ENCODE data around the gene ABCG2. TPM values are rescaled to one million over a fixed set of nuclear protein-coding genes. Genes with fewer than 3 reads are reported as not detected.

Gene ABCG2
- total and polyA plus RNA-seq, 5 donors from 2014 or later = 0.27 to 0.69 (median 0.48) TPM

DNA sequence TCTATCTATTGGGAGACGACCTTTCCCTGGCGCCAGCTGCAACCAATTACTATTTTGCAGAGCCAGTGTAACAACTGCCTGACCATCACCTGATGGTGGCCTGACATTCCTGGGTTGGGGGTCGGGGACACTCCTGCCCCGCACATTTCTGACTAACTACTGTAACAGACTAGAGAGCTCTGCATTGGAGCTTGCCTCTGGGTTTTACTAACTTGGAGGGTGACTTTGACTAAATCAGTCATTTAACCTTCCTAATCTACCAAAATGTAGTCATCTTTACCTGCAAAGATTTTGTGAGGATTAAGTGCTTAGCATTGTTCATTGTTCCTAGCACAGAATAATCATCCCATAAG is 37.5 kb upstream of the ABCG2 start:
- H3K4me3 Mint-ChIP-seq = no peak overlapping the region
- DNase-seq (no peak), ATAC-seq (ENCODE audit: low read depth in 2 of 2) (no peak)
- H3K4me1 Mint-ChIP-seq = peaks cover 0 to 19% (median 5%) of the 10 kb centered on the region in 4 donors
- Histone ChIP-seq H3K4me1 (ENCODE audit: control insufficient read depth, insufficient read depth, low read length, poor library complexity, severe bottlenecking) (no peaks in the 10 kb centered on the region), H3K27ac (ENCODE audit: insufficient read depth, low read length, poor library complexity, severe bottlenecking) (no peak overlapping the region), H3K4me3 (ENCODE audit: low read depth, low read length) (no peak overlapping the region), H3K36me3 (ENCODE audit: control insufficient read depth, insufficient read depth, low read length) (no peaks in the 10 kb centered on the region), H3K27me3 (ENCODE audit: control insufficient read depth, insufficient read depth, low read length) (no peaks in the 10 kb centered on the region), H3K9me3 (ENCODE audit: control insufficient read depth in 2 of 2, low read length in 2 of 2) (no peaks in the 10 kb centered on the region)
- H3K9me3 Mint-ChIP-seq = no peaks in the 10 kb centered on the region
- H3K27ac Mint-ChIP-seq = peak overlapping the region in 1 of 3 donors; percentile 41
- H3K36me3 Mint-ChIP-seq = no peaks in the 10 kb centered on the region
- H3K27me3 Mint-ChIP-seq = no peaks in the 10 kb centered on the region

GRCh38 chr4:88195328-88196012 is 37.0 kb upstream of the ABCG2 start:
- Histone ChIP-seq H3K27me3 (ENCODE audit: control insufficient read depth, insufficient read depth, low read length) (no peaks in the 10 kb centered on the region), H3K36me3 (ENCODE audit: control insufficient read depth, insufficient read depth, low read length) (no peaks in the 10 kb centered on the region), H3K4me1 (ENCODE audit: control insufficient read depth, insufficient read depth, low read length, poor library complexity, severe bottlenecking) (no peaks in the 10 kb centered on the region), H3K4me3 (ENCODE audit: low read depth, low read length) (no peak overlapping the region), H3K9me3 (ENCODE audit: control insufficient read depth in 2 of 2, low read length in 2 of 2) (no peaks in the 10 kb centered on the region), H3K27ac (ENCODE audit: insufficient read depth, low read length, poor library complexity, severe bottlenecking) (no peak overlapping the region)
- Mint-ChIP-seq H3K27me3 (no peaks in the 10 kb centered on the region), H3K36me3 (no peaks in the 10 kb centered on the region), H3K27ac (peak overlapping the region in 2 of 3 donors; percentile 41 to 66), H3K4me3 (no peak overlapping the region), H3K9me3 (no peaks in the 10 kb centered on the region), H3K4me1 (peaks cover 0 to 19% (median 5%) of the 10 kb centered on the region in 4 donors)
- no peak for DNase-seq
- no peak for ATAC-seq (ENCODE audit: low read depth in 2 of 2)

GRCh38 chr4:88191404-88191803 is 33.0 kb upstream of the ABCG2 start:
- H3K36me3 ChIP-seq (ENCODE audit: control insufficient read depth, insufficient read depth, low read length) = no peaks in the 10 kb centered on the region
- H3K4me3 ChIP-seq (ENCODE audit: low read depth, low read length) = no peak overlapping the region
- no peak overlapping the region for H3K27ac Mint-ChIP-seq
- H3K27me3 ChIP-seq (ENCODE audit: control insufficient read depth, insufficient read depth, low read length) = no peaks in the 10 kb centered on the region
- H3K4me1 Mint-ChIP-seq = peaks cover 7 to 34% (median 12%) of the 10 kb centered on the region in 4 donors
- ATAC-seq (ENCODE audit: low read depth in 2 of 2) (no peak), DNase-seq (no peak)
- peaks cover 5% of the 10 kb centered on the region for H3K27me3 Mint-ChIP-seq
- H3K4me1 ChIP-seq (ENCODE audit: control insufficient read depth, insufficient read depth, low read length, poor library complexity, severe bottlenecking) = no peaks in the 10 kb centered on the region
- H3K9me3 Mint-ChIP-seq = no peaks in the 10 kb centered on the region
- H3K27ac ChIP-seq (ENCODE audit: insufficient read depth, low read length, poor library complexity, severe bottlenecking) = no peak overlapping the region
- H3K4me3 Mint-ChIP-seq = no peak overlapping the region
- no peaks in the 10 kb centered on the region for H3K36me3 Mint-ChIP-seq
- no peaks in the 10 kb centered on the region for H3K9me3 ChIP-seq (ENCODE audit: control insufficient read depth in 2 of 2, low read length in 2 of 2)

DNA sequence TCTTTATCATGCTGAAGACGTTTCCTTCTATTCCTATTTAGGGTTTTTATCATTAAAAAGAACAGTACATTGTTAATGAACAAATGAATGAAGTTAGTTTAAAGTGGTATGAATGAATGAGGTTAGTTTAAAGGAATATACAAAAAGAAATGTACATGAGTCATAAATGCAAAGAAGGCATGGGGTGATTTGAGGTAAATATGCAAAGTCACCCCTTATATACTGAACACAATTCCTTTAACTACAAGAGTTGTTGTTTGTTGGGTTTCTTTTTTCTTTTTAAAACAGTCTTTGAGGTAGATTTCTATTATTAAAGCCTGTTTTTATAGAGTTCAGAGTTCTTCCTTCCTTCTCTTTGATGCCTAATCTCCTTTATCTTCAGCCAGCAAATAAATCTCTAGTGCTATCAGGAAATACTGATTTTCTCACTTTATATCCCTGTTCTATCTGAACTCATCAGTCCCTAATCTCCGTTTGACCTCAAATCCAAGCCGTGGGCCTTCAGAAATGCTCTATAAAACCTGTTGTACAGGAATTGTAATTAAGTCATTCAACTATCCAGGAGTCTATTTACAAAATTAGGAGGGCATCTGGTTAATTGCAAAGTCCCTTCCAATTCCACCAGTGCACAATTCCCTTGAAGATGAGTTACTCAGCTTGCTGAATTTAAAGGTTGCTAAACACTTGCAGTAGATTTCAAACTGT is 31.6 kb upstream of the ABCG2 start:
- Histone ChIP-seq H3K27me3 (ENCODE audit: control insufficient read depth, insufficient read depth, low read length) (no peaks in the 10 kb centered on the region), H3K4me3 (ENCODE audit: low read depth, low read length) (no peak overlapping the region), H3K27ac (ENCODE audit: insufficient read depth, low read length, poor library complexity, severe bottlenecking) (no peak overlapping the region), H3K9me3 (ENCODE audit: control insufficient read depth in 2 of 2, low read length in 2 of 2) (no peaks in the 10 kb centered on the region), H3K36me3 (ENCODE audit: control insufficient read depth, insufficient read depth, low read length) (no peaks in the 10 kb centered on the region), H3K4me1 (ENCODE audit: control insufficient read depth, insufficient read depth, low read length, poor library complexity, severe bottlenecking) (no peaks in the 10 kb centered on the region)
- H3K27me3 Mint-ChIP-seq = peaks cover 12% of the 10 kb centered on the region
- peaks cover 0 to 1% (median 0%) of the 10 kb centered on the region in 7 donors for H3K9me3 Mint-ChIP-seq
- H3K27ac Mint-ChIP-seq = peak overlapping the region in 1 of 3 donors; percentile 24
- DNase-seq = no peak
- no peak for ATAC-seq (ENCODE audit: low read depth in 2 of 2)
- no peaks in the 10 kb centered on the region for H3K36me3 Mint-ChIP-seq
- no peak overlapping the region for H3K4me3 Mint-ChIP-seq
- peaks cover 5 to 20% (median 8%) of the 10 kb centered on the region in 4 donors for H3K4me1 Mint-ChIP-seq

GRCh38 chr4:88189418-88189738 is 30.9 kb upstream of the ABCG2 start:
- Mint-ChIP-seq H3K4me3 (no peak overlapping the region), H3K4me1 (peaks cover 5 to 20% (median 8%) of the 10 kb centered on the region in 4 donors), H3K36me3 (no peaks in the 10 kb centered on the region), H3K27me3 (peaks cover 12% of the 10 kb centered on the region), H3K27ac (no peak overlapping the region), H3K9me3 (peaks cover 0 to 1% (median 0%) of the 10 kb centered on the region in 7 donors)
- no peak for DNase-seq
- Histone ChIP-seq H3K27ac (ENCODE audit: insufficient read depth, low read length, poor library complexity, severe bottlenecking) (no peak overlapping the region), H3K9me3 (ENCODE audit: control insufficient read depth in 2 of 2, low read length in 2 of 2) (no peaks in the 10 kb centered on the region), H3K4me1 (ENCODE audit: control insufficient read depth, insufficient read depth, low read length, poor library complexity, severe bottlenecking) (no peaks in the 10 kb centered on the region), H3K4me3 (ENCODE audit: low read depth, low read length) (no peak overlapping the region), H3K36me3 (ENCODE audit: control insufficient read depth, insufficient read depth, low read length) (no peaks in the 10 kb centered on the region), H3K27me3 (ENCODE audit: control insufficient read depth, insufficient read depth, low read length) (no peaks in the 10 kb centered on the region)
- ATAC-seq (ENCODE audit: low read depth in 2 of 2) = no peak

- no peak overlapping the region for H3K27ac Mint-ChIP-seq
- H3K4me1 Mint-ChIP-seq = peaks cover 5 to 20% (median 8%) of the 10 kb centered on the region in 4 donors
- DNase-seq = peak in 1 of 3 donors; percentile 17
- Histone ChIP-seq H3K4me3 (ENCODE audit: low read depth, low read length) (no peak overlapping the region), H3K27me3 (ENCODE audit: control insufficient read depth, insufficient read depth, low read length) (no peaks in the 10 kb centered on the region), H3K9me3 (ENCODE audit: control insufficient read depth in 2 of 2, low read length in 2 of 2) (no peaks in the 10 kb centered on the region), H3K27ac (ENCODE audit: insufficient read depth, low read length, poor library complexity, severe bottlenecking) (no peak overlapping the region), H3K36me3 (ENCODE audit: control insufficient read depth, insufficient read depth, low read length) (no peaks in the 10 kb centered on the region), H3K4me1 (ENCODE audit: control insufficient read depth, insufficient read depth, low read length, poor library complexity, severe bottlenecking) (no peaks in the 10 kb centered on the region)
- peaks cover 0 to 1% (median 0%) of the 10 kb centered on the region in 7 donors for H3K9me3 Mint-ChIP-seq
- no peaks in the 10 kb centered on the region for H3K36me3 Mint-ChIP-seq
- H3K4me3 Mint-ChIP-seq = no peak overlapping the region
- peaks cover 12% of the 10 kb centered on the region for H3K27me3 Mint-ChIP-seq
- ATAC-seq (ENCODE audit: low read depth in 2 of 2) = no peak
Observed at GRCh38 chr4:88188738-88189417, 30.4 kb upstream of the ABCG2 start.

DNA sequence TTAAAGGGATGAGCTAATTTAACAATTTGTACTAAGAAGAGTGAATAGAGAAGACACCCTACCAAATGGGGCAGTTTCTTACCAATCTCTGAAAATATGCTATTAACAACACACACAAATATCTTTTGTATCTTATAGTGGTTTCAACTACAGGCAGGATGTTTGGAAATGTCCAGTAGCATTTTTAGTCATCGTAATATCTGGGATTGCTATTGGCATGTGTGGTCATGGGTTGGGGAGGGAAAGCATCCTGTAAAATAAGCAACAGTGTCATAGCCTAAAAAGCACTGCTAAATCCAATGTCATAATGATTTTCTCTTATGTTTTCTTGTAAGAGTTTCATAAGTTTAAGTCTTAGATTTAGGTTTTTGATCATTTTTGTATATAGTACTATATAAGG is 29.3 kb upstream of the ABCG2 start:
- Mint-ChIP-seq H3K27me3 (peaks cover 18% of the 10 kb centered on the region), H3K27ac (no peak overlapping the region), H3K36me3 (no peaks in the 10 kb centered on the region), H3K9me3 (peaks cover 0 to 1% (median 0%) of the 10 kb centered on the region in 7 donors), H3K4me1 (peaks cover 5 to 26% (median 10%) of the 10 kb centered on the region in 4 donors), H3K4me3 (no peak overlapping the region)
- Histone ChIP-seq H3K27ac (ENCODE audit: insufficient read depth, low read length, poor library complexity, severe bottlenecking) (no peak overlapping the region), H3K4me3 (ENCODE audit: low read depth, low read length) (no peak overlapping the region), H3K27me3 (ENCODE audit: control insufficient read depth, insufficient read depth, low read length) (peaks cover 2% of the 10 kb centered on the region), H3K4me1 (ENCODE audit: control insufficient read depth, insufficient read depth, low read length, poor library complexity, severe bottlenecking) (no peaks in the 10 kb centered on the region), H3K9me3 (ENCODE audit: control insufficient read depth in 2 of 2, low read length in 2 of 2) (no peaks in the 10 kb centered on the region), H3K36me3 (ENCODE audit: control insufficient read depth, insufficient read depth, low read length) (no peaks in the 10 kb centered on the region)
- DNase-seq = no peak
- no peak for ATAC-seq (ENCODE audit: low read depth in 2 of 2)

All from CD4-positive, CD25-positive, alpha-beta regulatory T cell (primary cell).